ENCODE measurements around the gene CNPY4. TPM values are rescaled to one million over a fixed set of nuclear protein-coding genes. Genes with fewer than 3 reads are reported as not detected.
A peak's percentile ranks its signal among the peaks of the same experiment; 100 is the strongest.
"Not testable (repeated sequence)": the region's sequence is repeated elsewhere in the genome, so short reads cannot be mapped to it uniquely, and the experiment has no call there.

The CNPY4 gene
- total RNA-seq, 1 donor, result 25.4 TPM

GRCh38 chr7:100124301-100125230 lies 5.1 kb downstream of the CNPY4 start:
- no peak for TF ChIP-seq CTCF (IDR thresholded peaks at IDR 0.05; ENCODE audit: insufficient read depth, low read length)
- no peak for DNase-seq (ENCODE audit: low read depth)
- no peak overlapping the region for H3K4me3 ChIP-seq (ENCODE audit: low read depth, low read length)

GRCh38 chr7:100126239-100126930 lies 7.0 kb downstream of the CNPY4 start:
- DNase-seq (ENCODE audit: low read depth), result no peak
- TF ChIP-seq CTCF (IDR thresholded peaks at IDR 0.05; ENCODE audit: insufficient read depth, low read length), result no peak
- H3K4me3 ChIP-seq (ENCODE audit: low read depth, low read length), result peak overlapping the region; percentile 99

GRCh38 chr7:100126931-100127865 lies 7.8 kb downstream of the CNPY4 start, which contains the start of gene MBLAC1:
Gene MBLAC1, plus strand, starts transcription at chr7:100126967. Its CDS starts 429 bp downstream, at chr7:100127396.
- H3K4me3 ChIP-seq (ENCODE audit: low read depth, low read length), result peak within 1 kb of the TSS; percentile 99
- peak; percentile 95 for DNase-seq (ENCODE audit: low read depth)
- TF ChIP-seq CTCF (IDR thresholded peaks at IDR 0.05; ENCODE audit: insufficient read depth, low read length), result no peak

GRCh38 chr7:100127866-100128636 lies 8.6 kb downstream of the CNPY4 start:
- DNase-seq (ENCODE audit: low read depth), result no peak
- no peak for TF ChIP-seq CTCF (IDR thresholded peaks at IDR 0.05; ENCODE audit: insufficient read depth, low read length)
- H3K4me3 ChIP-seq (ENCODE audit: low read depth, low read length), result peak overlapping the region; percentile 99

- no peak for TF ChIP-seq CTCF (IDR thresholded peaks at IDR 0.05; ENCODE audit: insufficient read depth, low read length)
- no peak for DNase-seq (ENCODE audit: low read depth)
- no peak overlapping the region for H3K4me3 ChIP-seq (ENCODE audit: low read depth, low read length)
These were observed 9.2 kb downstream of the CNPY4 start for GRCh38 chr7:100128637-100128963.

- DNase-seq (ENCODE audit: low read depth); H3K4me3 ChIP-seq (ENCODE audit: low read depth, low read length): not testable (repeated sequence)
These were observed 10.8 kb downstream of the CNPY4 start for GRCh38 chr7:100130220-100130607.
